SH-SY5Y (cell line): ENCODE data around the gene ITGA3.

Experiments used
- GATA2 ChIP-seq: IDR thresholded peaks from 2 replicates; pipeline ENCODE4 v1.6.1; 2011; ENCODE audit warnings: mild to moderate bottlenecking, low read depth, low read length
- GATA3 ChIP-seq: IDR thresholded peaks from 2 replicates; pipeline ENCODE4 v1.6.1; 2011; ENCODE audit warnings: low read depth, mild to moderate bottlenecking, low read length, moderate library complexity

- no peak for TF ChIP-seq GATA2
- TF ChIP-seq GATA3 = no peak
Observed at GRCh38 chr17:50114401-50114800, 58.5 kb downstream of the ITGA3 start.
